Endothelial cell of umbilical vein (primary cell): ENCODE data around the gene FRS3. TPM values are rescaled to one million over a fixed set of nuclear protein-coding genes. Genes with fewer than 3 reads are reported as not detected.

ENCODE experiments used
- BruUV-seq: library from RNA; stranded (reverse); fragments of 400-500 nt; replicated peaks from 2 replicates; lab custom pipeline; 2021; lab: Mats Ljungman, UMichigan
- CTCF ChIA-PET: fragments of 300-600, 350-600 bp; sonication (Branson Sonifier 250); formaldehyde crosslinking; loops from one replicate; lab custom pipeline; 2021; ENCODE audit warnings: antibody characterized with exemption, inconsistent platforms; lab: Charles Lee
- POLR2A ChIA-PET: fragments of 300-600, 350-600 bp; sonication (Branson Sonifier 250); formaldehyde crosslinking; loops from one replicate; lab custom pipeline; 2021; ENCODE audit warnings: antibody characterized with exemption, inconsistent platforms; lab: Charles Lee
- DNase-seq: peaks from one replicate; pipeline ENCODE4 v3.0.0-alpha.2; 2011; ENCODE audit warnings: low read depth, low spot score
- FAIRE-seq: peaks from 2 replicates; lab custom pipeline; 2011; peaks lifted over from hg19 to GRCh38; lab: Jason Lieb, UNC
- H2AFZ ChIP-seq: 2 replicates; pipeline ENCODE4 v1.6.0; 2012; ENCODE audit warnings: low read depth, low read length, control low read depth, inconsistent platforms
- H3K27ac ChIP-seq: 2 replicates; pipeline ENCODE4 v1.5.1; 2011; ENCODE audit warnings: low read depth, mild to moderate bottlenecking, control low read depth, low read length, moderate library complexity; ENCODE audit not compliant: insufficient read depth
- H3K27me3 ChIP-seq, 2 experiments: 2 replicates each; pipeline versions ENCODE4 v1.6.0 to v1.6.1; 2011; ENCODE audit warnings: low read length in 2 of 2, mixed read lengths in 1 of 2; ENCODE audit not compliant: control insufficient read depth in 2 of 2, insufficient read depth in 2 of 2
- H3K36me3 ChIP-seq, 2 experiments: 2 replicates in 1 of 2; 3 replicates in 1 of 2; pipeline ENCODE4 v1.5.1; 2011; ENCODE audit warnings: low read length in 2 of 2, mild to moderate bottlenecking in 1 of 2, moderate library complexity in 1 of 2; ENCODE audit not compliant: control insufficient read depth in 2 of 2, insufficient read depth in 2 of 2; ENCODE audit errors: extremely low read depth in 1 of 2
- H3K4me1 ChIP-seq: 3 replicates; pipeline ENCODE4 v1.5.1; 2011; ENCODE audit warnings: mild to moderate bottlenecking, low read length; ENCODE audit not compliant: control insufficient read depth, insufficient read depth; ENCODE audit errors: extremely low read depth
- H3K4me2 ChIP-seq: 2 replicates; pipeline ENCODE4 v1.6.1; 2011; ENCODE audit warnings: low read length, control low read depth, mixed read lengths; ENCODE audit not compliant: insufficient read depth
- H3K4me3 ChIP-seq, 3 experiments: fragments of 200-600 bp in 1 of 3; sonication (generic), shearing (Covaris generic) in 1 of 3; replicated peaks in 1 of 3; 2 replicates each; pipeline ENCODE4 v1.5.1; 2011 to 2016; ENCODE audit warnings: control low read depth in 3 of 3, low read length in 3 of 3, mild to moderate bottlenecking in 2 of 3, inconsistent platforms in 1 of 3, low read depth in 1 of 3, moderate library complexity in 1 of 3; ENCODE audit not compliant: insufficient read depth in 1 of 3
- H3K79me2 ChIP-seq: 2 replicates; pipeline ENCODE4 v1.6.0; 2012; ENCODE audit warnings: low read length, inconsistent platforms; ENCODE audit not compliant: control insufficient read depth, insufficient read depth
- H3K9ac ChIP-seq: replicated peaks from 2 replicates; pipeline ENCODE3; 2011; ENCODE audit warnings: low read length, control low read depth; ENCODE audit not compliant: insufficient read depth; ENCODE audit errors: extremely low read depth
- H3K9me1 ChIP-seq: replicated peaks from 3 replicates; pipeline ENCODE4 v1.6.0; 2011; ENCODE audit warnings: mild to moderate bottlenecking, low read length; ENCODE audit not compliant: control insufficient read depth, insufficient read depth; ENCODE audit errors: extremely low read depth
- H3K9me3 ChIP-seq: replicated peaks from 2 replicates; pipeline ENCODE4 v1.5.1; 2012; ENCODE audit warnings: low read length, inconsistent platforms; ENCODE audit not compliant: control insufficient read depth, insufficient read depth
- H4K20me1 ChIP-seq: replicated peaks from 2 replicates; pipeline ENCODE3; 2011; ENCODE audit warnings: mild to moderate bottlenecking, low read length; ENCODE audit not compliant: control insufficient read depth, insufficient read depth; ENCODE audit errors: extremely low read depth
- EZH2 ChIP-seq: IDR thresholded peaks from 2 replicates; pipeline ENCODE4 v1.6.1; 2012; ENCODE audit warnings: borderline replicate concordance, low read depth, mild to moderate bottlenecking, moderate library complexity, low read length, inconsistent platforms; ENCODE audit not compliant: severe bottlenecking
- FOS ChIP-seq: IDR thresholded peaks from 2 replicates; pipeline ENCODE4 v1.6.1; 2011; ENCODE audit warnings: mild to moderate bottlenecking, low read length, moderate library complexity, borderline replicate concordance; ENCODE audit not compliant: insufficient read depth
- GATA2 ChIP-seq: IDR thresholded peaks from 2 replicates; pipeline ENCODE4 v1.7.0; 2011; ENCODE audit warnings: low read depth, mild to moderate bottlenecking, moderate library complexity, mixed read lengths, low read length; ENCODE audit not compliant: insufficient read length, insufficient read depth
- JUN ChIP-seq: IDR thresholded peaks from 2 replicates; pipeline ENCODE4 v1.6.1; 2011; ENCODE audit warnings: borderline replicate concordance, low read depth; ENCODE audit not compliant: insufficient read length, insufficient read depth
- MYC ChIP-seq: IDR thresholded peaks from one replicate; pipeline ENCODE4 v1.6.1; 2011; ENCODE audit warnings: mild to moderate bottlenecking, low read depth, low read length
- POLR2A ChIP-seq: IDR thresholded peaks from 2 replicates; pipeline ENCODE4 v1.6.1; 2012; ENCODE audit warnings: low read depth, mild to moderate bottlenecking, control low read depth, low read length
- POLR2AphosphoS5 ChIP-seq: IDR thresholded peaks from 2 replicates; pipeline ENCODE4 v1.6.1; 2012; ENCODE audit warnings: low read depth, mild to moderate bottlenecking, control low read depth, low read length, moderate library complexity; ENCODE audit not compliant: insufficient read depth
- dilution Hi-C: fragments of 300-500 bp; cut with MboI; formaldehyde crosslinking; loops from one replicate; pipeline ENCODE4 v1.15.0; 2019; ENCODE audit warnings: low sequenced_read_pairs; ENCODE audit not compliant: extremely low pct_ligation_motif_present
- intact Hi-C: fragments of 100-400 bp; cut with micrococcal nuclease; formaldehyde crosslinking; loops from one replicate; pipeline ENCODE4 v1.10.0; 2022
- polyA plus RNA-seq, 4 experiments: library from polyadenylated mRNA; depleted of rRNA in 3 of 4; stranded (reverse) in 3 of 4; unstranded in 1 of 4; fragments of >200 nt; gene quantifications; 2 replicates each; pipeline versions ENCODE4 v1.2.1 to v1.2.3, GENCODE V29; 2011 to 2012; ENCODE audit warnings: missing spikeins in 1 of 4
- total RNA-seq: library from RNA; stranded (reverse); gene quantifications from 2 replicates; pipeline ENCODE4 v1.2.3, GENCODE V29; 2021
- TF ChIP-seq, protein P1 (sequence below), 2 donors: IDR thresholded peaks; 1 replicate in 1 of 2; 2 replicates in 1 of 2; pipeline ENCODE4 v1.5.1; 2011; ENCODE audit warnings: low read length in 2 of 2, mild to moderate bottlenecking in 2 of 2, moderate library complexity in 2 of 2, control low read depth in 1 of 2, inconsistent platforms in 1 of 2, low read depth in 1 of 2; ENCODE audit not compliant: insufficient read depth in 1 of 2; ENCODE audit errors: extremely low read depth in 1 of 2
- TF ChIP-seq, protein P2 (sequence below): IDR thresholded peaks from 2 replicates; pipeline ENCODE4 v1.6.1; 2011; ENCODE audit not compliant: insufficient read depth, insufficient read length

Gene FRS3
- total and polyA plus RNA-seq, 2 donors (not counting 3 experiments of a cell fraction or from before 2014, with no cell fraction given), result 5.2 to 5.3 TPM

DNA sequence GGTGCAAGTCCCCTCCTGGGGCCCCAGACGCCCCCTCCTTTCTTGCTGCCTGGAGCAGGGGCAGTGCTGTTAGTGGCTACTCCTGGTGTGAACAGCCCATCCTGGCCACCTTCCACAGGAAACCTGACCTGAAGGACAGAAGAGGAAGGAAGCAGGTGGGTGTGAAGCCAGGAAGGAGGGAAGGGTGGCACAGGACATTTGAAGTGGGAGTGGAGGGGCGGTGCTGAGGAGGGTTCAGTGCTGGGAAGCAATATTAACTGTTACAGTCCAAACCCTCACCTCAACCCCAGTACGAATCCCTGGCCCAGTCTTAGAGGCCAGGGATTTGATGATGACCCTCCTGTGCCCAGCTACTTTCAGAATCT, 1.6 kb upstream of the FRS3 start:
- H3K9me3 ChIP-seq, result no peaks in the 10 kb centered on the region
- FAIRE-seq, result no peak
- peaks cover 2 to 6% of the 10 kb centered on the region in 2 experiments for H3K36me3 ChIP-seq
- no peak overlapping the region for H3K27ac ChIP-seq
- H3K4me2 ChIP-seq, result peak overlapping the region; percentile 74
- no peaks in the 10 kb centered on the region for H3K79me2 ChIP-seq
- peaks cover 23% of the 10 kb centered on the region for H3K4me1 ChIP-seq
- no peaks in the 10 kb centered on the region for H3K27me3 ChIP-seq
- no peaks in the 10 kb centered on the region for H3K9me1 ChIP-seq
- intact Hi-C loops (loop anchor here (2.0 kb wide), 1 partner anchor 433 kb away; no protein-coding TSS in a partner anchor), dilution Hi-C loops (no loop called here)
- no peak for DNase-seq
- H3K9ac ChIP-seq, result no peak overlapping the region
- CTCF ChIA-PET, result interaction anchor here (0.6 to 1.5 kb wide), 6 partner anchors 140 to 766 kb away, joined by 3 to 7 read pairs (median 4); partner anchors contain the start of genes BYSL and MED20
- TF ChIP-seq POLR2AphosphoS5 (no peak), MYC (no peak), EZH2 (no peak), FOS (no peak), JUN (no peak), GATA2 (no peak), POLR2A (no peak)
- TF ChIP-seq, protein P1, sequence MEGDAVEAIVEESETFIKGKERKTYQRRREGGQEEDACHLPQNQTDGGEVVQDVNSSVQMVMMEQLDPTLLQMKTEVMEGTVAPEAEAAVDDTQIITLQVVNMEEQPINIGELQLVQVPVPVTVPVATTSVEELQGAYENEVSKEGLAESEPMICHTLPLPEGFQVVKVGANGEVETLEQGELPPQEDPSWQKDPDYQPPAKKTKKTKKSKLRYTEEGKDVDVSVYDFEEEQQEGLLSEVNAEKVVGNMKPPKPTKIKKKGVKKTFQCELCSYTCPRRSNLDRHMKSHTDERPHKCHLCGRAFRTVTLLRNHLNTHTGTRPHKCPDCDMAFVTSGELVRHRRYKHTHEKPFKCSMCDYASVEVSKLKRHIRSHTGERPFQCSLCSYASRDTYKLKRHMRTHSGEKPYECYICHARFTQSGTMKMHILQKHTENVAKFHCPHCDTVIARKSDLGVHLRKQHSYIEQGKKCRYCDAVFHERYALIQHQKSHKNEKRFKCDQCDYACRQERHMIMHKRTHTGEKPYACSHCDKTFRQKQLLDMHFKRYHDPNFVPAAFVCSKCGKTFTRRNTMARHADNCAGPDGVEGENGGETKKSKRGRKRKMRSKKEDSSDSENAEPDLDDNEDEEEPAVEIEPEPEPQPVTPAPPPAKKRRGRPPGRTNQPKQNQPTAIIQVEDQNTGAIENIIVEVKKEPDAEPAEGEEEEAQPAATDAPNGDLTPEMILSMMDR (IDR thresholded peaks at IDR 0.05; ENCODE audit: extremely low read depth in 1 of 2, insufficient read depth in 1 of 2, low read depth in 1 of 2, low read length in 2 of 2), result no peak
- TF ChIP-seq, protein P2, sequence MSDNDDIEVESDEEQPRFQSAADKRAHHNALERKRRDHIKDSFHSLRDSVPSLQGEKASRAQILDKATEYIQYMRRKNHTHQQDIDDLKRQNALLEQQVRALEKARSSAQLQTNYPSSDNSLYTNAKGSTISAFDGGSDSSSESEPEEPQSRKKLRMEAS, result no peak
- no TSS peak for BruUV-seq
- H2AFZ ChIP-seq, result no peak overlapping the region
- H4K20me1 ChIP-seq, result no peaks in the 10 kb centered on the region
- peak overlapping the region in 2 of 3 experiments; percentile 65 to 78 for H3K4me3 ChIP-seq
- POLR2A ChIA-PET, result no interaction called here
